Neural progenitor cell (in vitro differentiated cells): ENCODE measurements around the gene MCMBP. TPM values are rescaled to one million over a fixed set of nuclear protein-coding genes. Genes with fewer than 3 reads are reported as not detected.

Experiments used
- DNase-seq: peaks from one replicate; pipeline ENCODE4 v3.0.0-alpha.2; 2016; ENCODE audit warnings: low spot score
- H2AFZ ChIP-seq: fragments of 200-600 bp; sonication (generic); replicated peaks from 2 replicates; pipeline ENCODE4 v1.6.1; 2016; ENCODE audit warnings: antibody characterized with exemption
- H3F3A ChIP-seq: fragments of 200-600 bp; sonication (generic); 2 replicates; pipeline ENCODE4 v1.6.1; 2016; ENCODE audit warnings: antibody characterized with exemption, low read depth
- H3K27ac ChIP-seq: fragments of 200-600 bp; sonication (generic); 2 replicates; pipeline ENCODE4 v1.5.1; 2016; ENCODE audit warnings: mild to moderate bottlenecking
- H3K27me3 ChIP-seq: fragments of 200-600 bp; sonication (generic); 2 replicates; pipeline ENCODE4 v1.6.1; 2016; ENCODE audit warnings: mild to moderate bottlenecking, moderate library complexity
- H3K36me3 ChIP-seq: fragments of 200-600 bp; sonication (generic); 2 replicates; pipeline ENCODE4 v1.5.1; 2016
- H3K4me1 ChIP-seq: fragments of 200-600 bp; sonication (generic); 2 replicates; pipeline ENCODE4 v1.6.1; 2016; ENCODE audit warnings: mixed run types
- H3K4me2 ChIP-seq: fragments of 200-600 bp; sonication (generic); 2 replicates; pipeline ENCODE4 v1.6.1; 2016
- H3K4me3 ChIP-seq: fragments of 200-600 bp; sonication (generic); 2 replicates; pipeline ENCODE4 v1.5.1; 2016
- H3K79me2 ChIP-seq: fragments of 200-600 bp; sonication (generic); 2 replicates; pipeline ENCODE4 v1.6.1; 2016; ENCODE audit warnings: low read depth
- H3K9ac ChIP-seq: fragments of 200-600 bp; sonication (generic); 2 replicates; pipeline ENCODE4 v1.6.1; 2016
- H3K9me3 ChIP-seq: fragments of 200-600 bp; sonication (generic); 2 replicates; pipeline ENCODE4 v1.5.1; 2016; ENCODE audit warnings: low read depth
- H4K20me1 ChIP-seq: fragments of 200-600 bp; sonication (generic); 2 replicates; pipeline ENCODE4 v1.6.1; 2016; ENCODE audit warnings: low read depth
- H3K27ac Mint-ChIP-seq: 3 replicates; pipeline ENCODE4 v1.8.0; 2021; ENCODE audit warnings: mixed read lengths
- H3K27me3 Mint-ChIP-seq: 2 replicates; pipeline ENCODE4 v1.8.0; 2022; ENCODE audit warnings: low read depth, mild to moderate bottlenecking, inconsistent platforms, moderate library complexity, mixed read lengths; ENCODE audit not compliant: insufficient read depth
- H3K36me3 Mint-ChIP-seq: 3 replicates; pipeline ENCODE4 v1.8.0; 2021; ENCODE audit warnings: mixed read lengths
- H3K4me1 Mint-ChIP-seq: 3 replicates; pipeline ENCODE4 v1.8.0; 2021; ENCODE audit warnings: mixed read lengths
- H3K4me3 Mint-ChIP-seq: 3 replicates; pipeline ENCODE4 v1.8.0; 2021; ENCODE audit warnings: mild to moderate bottlenecking, moderate library complexity, mixed read lengths
- H3K9me3 Mint-ChIP-seq: 3 replicates; pipeline ENCODE4 v1.8.0; 2020; ENCODE audit warnings: mixed read lengths
- EZH2 ChIP-seq: fragments of 200-600 bp; sonication (generic); IDR thresholded peaks from 2 replicates; pipeline ENCODE4 v1.6.1; 2017; ENCODE audit warnings: antibody characterized with exemption, mild to moderate bottlenecking, moderate library complexity
- EZH2phosphoT487 ChIP-seq: fragments of 200-600 bp; sonication (generic); IDR thresholded peaks from 2 replicates; pipeline ENCODE4 v1.6.1; 2017; ENCODE audit warnings: antibody characterized with exemption
- total RNA-seq: library from RNA; depleted of rRNA; stranded (reverse); fragments of >200 nt; gene quantifications from 2 replicates; pipeline ENCODE4 v1.2.3, GENCODE V29; 2015; ENCODE audit warnings: low replicate concordance
- TF ChIP-seq, protein P1 (sequence below): fragments of 200-600 bp; sonication (generic); IDR thresholded peaks from 2 replicates; pipeline ENCODE4 v1.5.1; 2017; ENCODE audit warnings: antibody characterized with exemption, mild to moderate bottlenecking

The MCMBP gene
- total RNA-seq, 1 donor from 2014 or later = 86.3 TPM

DNA sequence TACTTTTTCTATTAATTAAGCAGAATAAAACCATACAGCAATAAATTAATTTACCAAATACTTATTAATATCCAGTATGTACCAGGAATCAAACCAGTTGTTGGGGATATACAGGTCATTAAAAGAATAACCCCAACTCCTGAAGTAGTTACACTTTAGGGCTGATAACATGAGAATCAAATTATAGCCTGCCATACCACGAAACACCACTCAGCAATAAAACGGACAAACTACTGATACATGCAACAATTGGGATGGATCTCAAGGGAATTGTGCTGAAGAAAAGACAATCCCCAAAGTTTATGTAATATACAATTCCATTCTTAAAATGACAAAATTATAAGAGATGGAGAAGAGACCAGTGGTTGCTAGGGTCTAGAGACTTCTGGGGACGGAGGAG lies 22.7 kb downstream of the MCMBP start:
- Histone ChIP-seq H3K4me3 (no peak overlapping the region), H3K4me2 (no peak overlapping the region), H3F3A (peaks cover 5% of the 10 kb centered on the region), H3K9me3 (no peaks in the 10 kb centered on the region), H3K27ac (no peak overlapping the region), H3K9ac (no peak overlapping the region), H3K79me2 (no peaks in the 10 kb centered on the region), H3K36me3 (peaks cover 47% of the 10 kb centered on the region), H3K4me1 (no peaks in the 10 kb centered on the region), H3K27me3 (no peaks in the 10 kb centered on the region), H4K20me1 (peaks cover 4% of the 10 kb centered on the region), H2AFZ (no peak overlapping the region)
- Mint-ChIP-seq H3K9me3 (no peaks in the 10 kb centered on the region), H3K36me3 (peaks cover 41% of the 10 kb centered on the region), H3K4me1 (no peaks in the 10 kb centered on the region), H3K27me3 (peaks cover 2% of the 10 kb centered on the region), H3K27ac (no peak overlapping the region), H3K4me3 (no peak overlapping the region)
- no peak for DNase-seq
- TF ChIP-seq EZH2 (no peak), EZH2phosphoT487 (no peak)
- TF ChIP-seq, protein P1, sequence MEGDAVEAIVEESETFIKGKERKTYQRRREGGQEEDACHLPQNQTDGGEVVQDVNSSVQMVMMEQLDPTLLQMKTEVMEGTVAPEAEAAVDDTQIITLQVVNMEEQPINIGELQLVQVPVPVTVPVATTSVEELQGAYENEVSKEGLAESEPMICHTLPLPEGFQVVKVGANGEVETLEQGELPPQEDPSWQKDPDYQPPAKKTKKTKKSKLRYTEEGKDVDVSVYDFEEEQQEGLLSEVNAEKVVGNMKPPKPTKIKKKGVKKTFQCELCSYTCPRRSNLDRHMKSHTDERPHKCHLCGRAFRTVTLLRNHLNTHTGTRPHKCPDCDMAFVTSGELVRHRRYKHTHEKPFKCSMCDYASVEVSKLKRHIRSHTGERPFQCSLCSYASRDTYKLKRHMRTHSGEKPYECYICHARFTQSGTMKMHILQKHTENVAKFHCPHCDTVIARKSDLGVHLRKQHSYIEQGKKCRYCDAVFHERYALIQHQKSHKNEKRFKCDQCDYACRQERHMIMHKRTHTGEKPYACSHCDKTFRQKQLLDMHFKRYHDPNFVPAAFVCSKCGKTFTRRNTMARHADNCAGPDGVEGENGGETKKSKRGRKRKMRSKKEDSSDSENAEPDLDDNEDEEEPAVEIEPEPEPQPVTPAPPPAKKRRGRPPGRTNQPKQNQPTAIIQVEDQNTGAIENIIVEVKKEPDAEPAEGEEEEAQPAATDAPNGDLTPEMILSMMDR = no peak

DNA sequence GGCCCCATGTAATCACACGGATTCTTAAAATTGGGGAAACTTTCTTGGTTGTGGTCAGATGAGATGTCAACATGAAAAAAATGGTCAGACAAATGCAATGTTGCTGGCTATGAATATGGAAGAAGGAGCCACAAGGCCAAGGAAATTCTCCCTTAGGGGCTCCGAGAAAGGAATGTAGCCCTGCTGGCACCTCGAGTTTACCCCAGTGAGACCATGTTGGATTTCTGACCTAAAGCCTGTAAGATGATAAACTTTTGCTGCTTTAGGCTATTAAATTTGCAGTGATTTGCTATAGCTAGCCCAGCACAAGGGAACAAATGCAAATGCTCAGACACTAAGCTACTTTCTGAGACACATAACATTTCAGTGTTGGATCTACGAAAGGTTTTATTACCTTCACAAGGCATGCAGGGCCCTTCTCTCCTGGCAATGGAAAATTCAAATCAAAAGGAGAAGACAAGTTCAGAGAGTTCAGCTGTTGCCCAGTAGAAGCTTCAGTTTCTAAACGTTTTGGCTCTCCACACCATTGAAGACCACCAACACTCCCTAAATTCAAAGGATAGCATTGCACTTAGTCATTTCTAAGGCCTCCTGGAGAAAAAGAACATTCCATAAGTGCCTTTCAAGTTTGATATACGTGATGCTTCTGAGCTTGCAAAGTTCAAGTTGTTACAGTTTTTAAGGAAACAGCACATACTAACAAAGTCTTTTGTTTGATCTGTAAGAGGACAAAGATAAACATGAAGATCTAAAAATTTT lies 23.4 kb downstream of the MCMBP start:
- no peaks in the 10 kb centered on the region for H3K9me3 Mint-ChIP-seq

DNA sequence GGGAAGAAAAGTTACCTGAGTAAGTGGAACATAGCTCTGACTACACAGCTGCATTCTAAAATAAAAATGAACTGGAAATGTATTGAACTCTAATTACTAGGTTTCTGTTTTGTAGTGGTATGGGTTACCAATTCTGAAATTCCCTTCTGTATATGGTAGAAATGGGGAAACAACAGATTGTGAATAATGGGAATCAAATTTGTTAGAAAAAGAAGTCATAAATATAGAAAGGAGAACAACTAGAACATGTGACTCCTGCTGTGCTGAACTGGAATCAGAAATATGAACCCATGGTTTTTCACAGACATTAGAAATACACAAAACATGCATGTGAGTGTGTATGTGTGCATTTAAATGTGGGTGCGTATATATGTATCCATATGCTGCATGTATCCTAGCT lies 27.0 kb downstream of the MCMBP start:
- H3K4me2 ChIP-seq = no peak overlapping the region
- H3K9me3 Mint-ChIP-seq = no peaks in the 10 kb centered on the region
- H4K20me1 ChIP-seq = peaks cover 4% of the 10 kb centered on the region
- H3K4me3 Mint-ChIP-seq = no peak overlapping the region
- no peak for DNase-seq
- H3K79me2 ChIP-seq = no peaks in the 10 kb centered on the region
- peaks cover 5% of the 10 kb centered on the region for H3F3A ChIP-seq
- H3K27ac Mint-ChIP-seq = no peak overlapping the region
- H3K27me3 ChIP-seq = no peaks in the 10 kb centered on the region
- H2AFZ ChIP-seq = no peak overlapping the region
- no peaks in the 10 kb centered on the region for H3K9me3 ChIP-seq
- H3K4me3 ChIP-seq = no peak overlapping the region
- no peaks in the 10 kb centered on the region for H3K4me1 Mint-ChIP-seq
- H3K36me3 Mint-ChIP-seq = peaks cover 56% of the 10 kb centered on the region
- TF ChIP-seq, protein P1 = no peak
- TF ChIP-seq EZH2phosphoT487 = no peak
- no peak for TF ChIP-seq EZH2
- H3K27ac ChIP-seq = no peak overlapping the region
- peaks cover 44% of the 10 kb centered on the region for H3K36me3 ChIP-seq
- H3K27me3 Mint-ChIP-seq = no peaks in the 10 kb centered on the region
- no peaks in the 10 kb centered on the region for H3K4me1 ChIP-seq
- no peak overlapping the region for H3K9ac ChIP-seq

More for the DNA sequence above, 23.4 kb downstream of the MCMBP start:
- Histone ChIP-seq H4K20me1 (peaks cover 7% of the 10 kb centered on the region), H3K9ac (no peak overlapping the region), H3K4me1 (no peaks in the 10 kb centered on the region), H3K36me3 (peaks cover 52% of the 10 kb centered on the region), H3F3A (peaks cover 5% of the 10 kb centered on the region), H3K9me3 (no peaks in the 10 kb centered on the region), H3K4me3 (no peak overlapping the region), H3K27me3 (no peaks in the 10 kb centered on the region), H3K27ac (no peak overlapping the region), H2AFZ (no peak overlapping the region), H3K79me2 (no peaks in the 10 kb centered on the region), H3K4me2 (no peak overlapping the region)
- TF ChIP-seq EZH2phosphoT487 (no peak), EZH2 (no peak)
- TF ChIP-seq, protein P1 = no peak
- Mint-ChIP-seq H3K27ac (no peak overlapping the region), H3K36me3 (peaks cover 46% of the 10 kb centered on the region), H3K27me3 (peaks cover 2% of the 10 kb centered on the region), H3K4me3 (no peak overlapping the region), H3K4me1 (no peaks in the 10 kb centered on the region)
- DNase-seq = no peak
